Smooth muscle cell (in vitro differentiated cells): ENCODE data around the gene TXNDC2. TPM values are rescaled to one million over a fixed set of nuclear protein-coding genes. Genes with fewer than 3 reads are reported as not detected.

ENCODE experiments used
- DNase-seq: peaks from one replicate; lab custom pipeline; 2025; ENCODE audit not compliant: unreplicated experiment; lab: John Stamatoyannopoulos, UW
- H2AFZ ChIP-seq: fragments of 200-600 bp; sonication (generic); 2 replicates; pipeline ENCODE4 v1.6.0; 2016; ENCODE audit warnings: antibody characterized with exemption, low read depth, mild to moderate bottlenecking
- H3F3A ChIP-seq: fragments of 200-600 bp; sonication (generic); 2 replicates; pipeline ENCODE4 v1.6.0; 2017; ENCODE audit warnings: antibody characterized with exemption, low read depth
- H3K27ac ChIP-seq: fragments of 200-600 bp; sonication (generic); 2 replicates; pipeline ENCODE4 v1.5.1; 2016; ENCODE audit warnings: low read depth, mild to moderate bottlenecking
- H3K27me3 ChIP-seq: fragments of 200-600 bp; sonication (generic); 2 replicates; pipeline ENCODE4 v1.6.1; 2016; ENCODE audit warnings: low read depth, mild to moderate bottlenecking
- H3K36me3 ChIP-seq: fragments of 200-600 bp; sonication (generic); 2 replicates; pipeline ENCODE4 v1.5.1; 2016; ENCODE audit warnings: low read depth
- H3K4me1 ChIP-seq: fragments of 200-600 bp; sonication (generic); 2 replicates; pipeline ENCODE4 v1.5.1; 2016; ENCODE audit warnings: low read depth
- H3K4me2 ChIP-seq: fragments of 200-600 bp; sonication (generic); 2 replicates; pipeline ENCODE4 v1.6.0; 2016; ENCODE audit warnings: mild to moderate bottlenecking
- H3K4me3 ChIP-seq: fragments of 200-600 bp; sonication (generic); 2 replicates; pipeline ENCODE4 v1.5.1; 2016; ENCODE audit warnings: mild to moderate bottlenecking
- H3K79me2 ChIP-seq: fragments of 200-600 bp; sonication (generic); 2 replicates; pipeline ENCODE4 v1.6.0; 2016; ENCODE audit warnings: low read depth, mild to moderate bottlenecking
- H3K9ac ChIP-seq: fragments of 200-600 bp; sonication (generic); 2 replicates; pipeline ENCODE4 v1.6.0; 2016; ENCODE audit warnings: low read depth
- H3K9me3 ChIP-seq: fragments of 200-600 bp; sonication (generic); replicated peaks from 2 replicates; pipeline ENCODE4 v1.5.1; 2016; ENCODE audit warnings: low read depth
- H4K20me1 ChIP-seq: fragments of 200-600 bp; sonication (generic); 2 replicates; pipeline ENCODE4 v1.6.0; 2016; ENCODE audit warnings: low read depth
- CTCF ChIP-seq: fragments of 200-600 bp; sonication (generic); IDR thresholded peaks from 2 replicates; pipeline ENCODE4 v1.5.1; 2017; ENCODE audit warnings: borderline replicate concordance, mild to moderate bottlenecking, antibody characterized with exemption; ENCODE audit not compliant: insufficient read depth, poor library complexity, severe bottlenecking
- WGBS: methylation state at CpG from one replicate; pipeline ENCODE4 v1.1.7; 2016; ENCODE audit warnings: low lambda C conversion rate; 5-methylcytosine and 5-hydroxymethylcytosine counted together
- polyA plus RNA-seq: library from polyadenylated mRNA; unstranded; fragments of >200 nt; fragmentation: Nextera tagmentation; extraction: Ambion mirVana; gene quantifications from 2 replicates; pipeline ENCODE4 v1.2.1, GENCODE V29; 2016
- small RNA-seq: library from RNA; depleted of rRNA; stranded (forward); fragments of <200 nt; gene quantifications from one replicate; pipeline ENCODE3, GENCODE V24; 2014
- total RNA-seq: library from RNA; depleted of rRNA; stranded (reverse); fragments of >200 nt; gene quantifications from 2 replicates; pipeline ENCODE4 v1.2.3, GENCODE V29; 2014

Gene TXNDC2
- total and polyA plus RNA-seq, 2 experiments from 2014 or later, result 0.58 TPM; not detected in 1

GRCh38 chr18:9933865-9934264, 48.1 kb downstream of the TXNDC2 start:
- no peak for TF ChIP-seq CTCF
- Histone ChIP-seq H3K27ac (peak overlapping the region; percentile 10), H3K27me3 (no peaks in the 10 kb centered on the region), H4K20me1 (peaks cover 97% of the 10 kb centered on the region), H3K9me3 (no peaks in the 10 kb centered on the region), H2AFZ (no peak overlapping the region), H3K4me2 (no peak overlapping the region), H3K9ac (no peak overlapping the region), H3F3A (peaks cover 4% of the 10 kb centered on the region), H3K36me3 (peaks cover 32% of the 10 kb centered on the region), H3K79me2 (peaks cover 100% of the 10 kb centered on the region), H3K4me3 (no peak overlapping the region), H3K4me1 (peaks cover 10% of the 10 kb centered on the region)
- 91% methylated on average over 3 of the region's 3 CpGs for WGBS
- no peak for DNase-seq

GRCh38 chr18:9934274-9934673, 48.5 kb downstream of the TXNDC2 start:
- H3K36me3 ChIP-seq, result peaks cover 34% of the 10 kb centered on the region

More at GRCh38 chr18:9934274-9934673, 48.5 kb downstream of the TXNDC2 start:
- DNase-seq, result no peak
- TF ChIP-seq CTCF, result no peak
- WGBS, result 96% methylated on average over 3 of the region's 3 CpGs
- H2AFZ ChIP-seq, result no peak overlapping the region
- peaks cover 100% of the 10 kb centered on the region for H3K79me2 ChIP-seq
- H3K27me3 ChIP-seq, result no peaks in the 10 kb centered on the region
- no peak overlapping the region for H3K9ac ChIP-seq
- no peak overlapping the region for H3K4me3 ChIP-seq
- H4K20me1 ChIP-seq, result peaks cover 97% of the 10 kb centered on the region
- peak overlapping the region; percentile 10 for H3K27ac ChIP-seq
- peaks cover 7% of the 10 kb centered on the region for H3K4me1 ChIP-seq
- peaks cover 4% of the 10 kb centered on the region for H3F3A ChIP-seq
- H3K4me2 ChIP-seq, result no peak overlapping the region
- H3K9me3 ChIP-seq, result no peaks in the 10 kb centered on the region

Small RNA genes within 50 kb of the gene (small RNA-seq; reads per million reads assigned to genes)
- gene RNA5SP449 (0.08 reads per million), gene RNA5SP450 (0.32 reads per million, percentile 7 among the genes with 10 or more reads in this experiment)

Other genes starting within 250 kb of the TXNDC2 start
- gene RAB31, start 177.7 kb upstream of the TXNDC2 start, total RNA-seq, result 116 and 123 TPM in 2 replicates
- gene RAB31, start 177.7 kb upstream of the TXNDC2 start, polyA plus RNA-seq, result 389 and 414 TPM in 2 replicates
- 350 and 386 TPM in 2 replicates for gene VAPA, start 28.0 kb downstream of the TXNDC2 start, total RNA-seq
- 315 and 334 TPM in 2 replicates for gene VAPA, start 28.0 kb downstream of the TXNDC2 start, polyA plus RNA-seq